ENCODE results near the gene CALML4. TPM values are rescaled to one million over a fixed set of nuclear protein-coding genes. Genes with fewer than 3 reads are reported as not detected.

Gene CALML4
- total RNA-seq, 1 donor from 2014 or later, result 0.91 TPM

DNA sequence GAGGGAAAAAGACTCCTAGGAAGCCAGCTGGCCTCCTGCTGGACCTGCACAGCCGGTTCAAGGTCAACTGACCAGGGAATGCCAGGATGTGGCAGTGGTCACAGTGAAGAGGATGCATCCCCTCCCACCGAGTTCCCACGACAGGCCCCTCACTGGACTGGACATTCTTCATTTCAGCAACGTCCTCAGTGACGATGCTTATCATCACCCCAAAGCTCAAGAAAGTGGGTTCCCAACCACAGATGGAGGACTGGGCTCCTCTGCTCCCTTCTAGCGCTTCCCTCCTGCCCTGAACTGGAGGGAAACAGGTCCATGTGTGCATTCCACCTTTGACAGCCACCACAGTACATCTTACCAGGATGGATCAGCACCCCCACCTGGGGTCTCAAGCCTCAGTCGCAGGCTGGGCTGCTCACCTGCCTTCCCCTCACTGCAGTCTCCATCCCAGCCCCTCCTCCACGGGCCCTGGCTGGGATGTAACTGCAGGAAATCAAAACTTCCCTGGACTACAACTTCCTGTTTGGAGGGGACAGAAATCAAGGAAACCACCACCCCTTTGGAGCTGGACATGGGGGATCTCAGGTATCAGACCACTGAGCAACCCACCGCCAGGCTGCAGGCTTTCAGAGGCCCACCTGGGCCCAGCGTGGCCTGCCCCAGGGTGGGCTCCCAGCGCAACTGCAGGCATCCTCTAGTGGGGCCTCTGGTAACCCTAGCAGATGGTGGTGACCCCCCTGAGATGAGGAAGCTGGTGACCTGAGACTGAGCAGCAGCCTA, 7.3 kb downstream of the CALML4 start:
- Histone ChIP-seq H3K4me3 (ENCODE audit: insufficient read depth, low read depth, low read length) (no peak overlapping the region), H3K36me3 (ENCODE audit: insufficient read depth, low read length) (peaks cover 8% of the 10 kb centered on the region), H3K27me3 (ENCODE audit: insufficient read depth, low read length) (no peaks in the 10 kb centered on the region), H3K9me3 (ENCODE audit: insufficient read depth, low read depth, low read length) (no peaks in the 10 kb centered on the region), H2AFZ (ENCODE audit: low read depth, low read length) (no peak overlapping the region), H3K27ac (ENCODE audit: low read depth, low read length) (no peak overlapping the region), H3K9ac (ENCODE audit: low read length) (no peak overlapping the region), H3K4me2 (ENCODE audit: low read length) (no peak overlapping the region), H3K4me1 (ENCODE audit: insufficient read depth, low read length) (no peaks in the 10 kb centered on the region), H4K20me1 (ENCODE audit: insufficient read depth, low read length) (peaks cover 5% of the 10 kb centered on the region), H3K79me2 (ENCODE audit: insufficient read depth, low read length) (no peaks in the 10 kb centered on the region)
- DNase-seq (ENCODE audit: low read depth), result no peak
- TF ChIP-seq, protein P1, sequence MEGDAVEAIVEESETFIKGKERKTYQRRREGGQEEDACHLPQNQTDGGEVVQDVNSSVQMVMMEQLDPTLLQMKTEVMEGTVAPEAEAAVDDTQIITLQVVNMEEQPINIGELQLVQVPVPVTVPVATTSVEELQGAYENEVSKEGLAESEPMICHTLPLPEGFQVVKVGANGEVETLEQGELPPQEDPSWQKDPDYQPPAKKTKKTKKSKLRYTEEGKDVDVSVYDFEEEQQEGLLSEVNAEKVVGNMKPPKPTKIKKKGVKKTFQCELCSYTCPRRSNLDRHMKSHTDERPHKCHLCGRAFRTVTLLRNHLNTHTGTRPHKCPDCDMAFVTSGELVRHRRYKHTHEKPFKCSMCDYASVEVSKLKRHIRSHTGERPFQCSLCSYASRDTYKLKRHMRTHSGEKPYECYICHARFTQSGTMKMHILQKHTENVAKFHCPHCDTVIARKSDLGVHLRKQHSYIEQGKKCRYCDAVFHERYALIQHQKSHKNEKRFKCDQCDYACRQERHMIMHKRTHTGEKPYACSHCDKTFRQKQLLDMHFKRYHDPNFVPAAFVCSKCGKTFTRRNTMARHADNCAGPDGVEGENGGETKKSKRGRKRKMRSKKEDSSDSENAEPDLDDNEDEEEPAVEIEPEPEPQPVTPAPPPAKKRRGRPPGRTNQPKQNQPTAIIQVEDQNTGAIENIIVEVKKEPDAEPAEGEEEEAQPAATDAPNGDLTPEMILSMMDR (IDR thresholded peaks at IDR 0.05; ENCODE audit: insufficient read depth, low read depth, low read length), result no peak
- no peak for TF ChIP-seq EZH2 (IDR thresholded peaks at IDR 0.05; ENCODE audit: insufficient read depth, low read length)
- H3K4me3 Mint-ChIP-seq (ENCODE audit: unreplicated experiment), result no peak overlapping the region
- FAIRE-seq, result no peak
- H3K27me3 Mint-ChIP-seq (ENCODE audit: low read depth, unreplicated experiment), result no peaks in the 10 kb centered on the region
- no peak overlapping the region for H3K27ac Mint-ChIP-seq (ENCODE audit: unreplicated experiment)
- no peaks in the 10 kb centered on the region for H3K9me3 Mint-ChIP-seq (ENCODE audit: unreplicated experiment)
- H3K36me3 Mint-ChIP-seq (ENCODE audit: low read depth, unreplicated experiment), result peaks cover 13% of the 10 kb centered on the region
- peaks cover 20% of the 10 kb centered on the region for H3K4me1 Mint-ChIP-seq (ENCODE audit: low read depth, unreplicated experiment)

GRCh38 chr15:68197170-68197492, 8.0 kb downstream of the CALML4 start:
- Histone ChIP-seq H3K27ac (ENCODE audit: low read depth, low read length) (no peak overlapping the region), H3K79me2 (ENCODE audit: insufficient read depth, low read length) (no peaks in the 10 kb centered on the region), H3K27me3 (ENCODE audit: insufficient read depth, low read length) (no peaks in the 10 kb centered on the region), H3K4me1 (ENCODE audit: insufficient read depth, low read length) (no peaks in the 10 kb centered on the region), H4K20me1 (ENCODE audit: insufficient read depth, low read length) (peaks cover 5% of the 10 kb centered on the region), H3K36me3 (ENCODE audit: insufficient read depth, low read length) (peaks cover 15% of the 10 kb centered on the region), H2AFZ (ENCODE audit: low read depth, low read length) (no peak overlapping the region), H3K4me2 (ENCODE audit: low read length) (no peak overlapping the region), H3K9ac (ENCODE audit: low read length) (no peak overlapping the region), H3K4me3 (ENCODE audit: insufficient read depth, low read depth, low read length) (no peak overlapping the region), H3K9me3 (ENCODE audit: insufficient read depth, low read depth, low read length) (no peaks in the 10 kb centered on the region)
- no peak for TF ChIP-seq EZH2 (IDR thresholded peaks at IDR 0.05; ENCODE audit: insufficient read depth, low read length)
- TF ChIP-seq, protein P1 (IDR thresholded peaks at IDR 0.05; ENCODE audit: insufficient read depth, low read depth, low read length), result no peak
- no peak for DNase-seq (ENCODE audit: low read depth)
- Mint-ChIP-seq H3K27ac (ENCODE audit: unreplicated experiment) (no peak overlapping the region), H3K9me3 (ENCODE audit: unreplicated experiment) (no peaks in the 10 kb centered on the region), H3K27me3 (ENCODE audit: low read depth, unreplicated experiment) (no peaks in the 10 kb centered on the region), H3K4me3 (ENCODE audit: unreplicated experiment) (no peak overlapping the region), H3K4me1 (ENCODE audit: low read depth, unreplicated experiment) (peaks cover 20% of the 10 kb centered on the region), H3K36me3 (ENCODE audit: low read depth, unreplicated experiment) (peaks cover 19% of the 10 kb centered on the region)
- FAIRE-seq, result no peak

GRCh38 chr15:68196445-68197169, 8.5 kb downstream of the CALML4 start:
- no peak overlapping the region for H2AFZ ChIP-seq (ENCODE audit: low read depth, low read length)
- Mint-ChIP-seq H3K4me1 (ENCODE audit: low read depth, unreplicated experiment) (peaks cover 16% of the 10 kb centered on the region), H3K27ac (ENCODE audit: unreplicated experiment) (no peak overlapping the region), H3K27me3 (ENCODE audit: low read depth, unreplicated experiment) (no peaks in the 10 kb centered on the region), H3K4me3 (ENCODE audit: unreplicated experiment) (no peak overlapping the region), H3K9me3 (ENCODE audit: unreplicated experiment) (no peaks in the 10 kb centered on the region), H3K36me3 (ENCODE audit: low read depth, unreplicated experiment) (peaks cover 21% of the 10 kb centered on the region)
- FAIRE-seq (no peak), DNase-seq (ENCODE audit: low read depth) (no peak)
- no peak for TF ChIP-seq EZH2 (IDR thresholded peaks at IDR 0.05; ENCODE audit: insufficient read depth, low read length)
- TF ChIP-seq, protein P1 (IDR thresholded peaks at IDR 0.05; ENCODE audit: insufficient read depth, low read depth, low read length), result no peak
- no peaks in the 10 kb centered on the region for H3K79me2 ChIP-seq (ENCODE audit: insufficient read depth, low read length)
- H3K27ac ChIP-seq (ENCODE audit: low read depth, low read length), result no peak overlapping the region
- H3K4me2 ChIP-seq (ENCODE audit: low read length), result no peak overlapping the region
- peaks cover 5% of the 10 kb centered on the region for H4K20me1 ChIP-seq (ENCODE audit: insufficient read depth, low read length)
- H3K27me3 ChIP-seq (ENCODE audit: insufficient read depth, low read length), result no peaks in the 10 kb centered on the region
- peaks cover 15% of the 10 kb centered on the region for H3K36me3 ChIP-seq (ENCODE audit: insufficient read depth, low read length)
- no peaks in the 10 kb centered on the region for H3K9me3 ChIP-seq (ENCODE audit: insufficient read depth, low read depth, low read length)
- H3K4me3 ChIP-seq (ENCODE audit: insufficient read depth, low read depth, low read length), result no peak overlapping the region
- no peaks in the 10 kb centered on the region for H3K4me1 ChIP-seq (ENCODE audit: insufficient read depth, low read length)
- H3K9ac ChIP-seq (ENCODE audit: low read length), result no peak overlapping the region
